ENCODE data around the gene APOBEC3C.
"Not testable (repeated sequence)": the region's sequence is repeated elsewhere in the genome, so short reads cannot be mapped to it uniquely, and the experiment has no call there.

The APOBEC3C gene

GRCh38 chr22:39055658-39056057, 41.6 kb downstream of the APOBEC3C start:
- DNase-seq (ENCODE audit: low spot score): no peak
- FAIRE-seq: no peak

GRCh38 chr22:39061290-39061689, 47.2 kb downstream of the APOBEC3C start:
- FAIRE-seq; DNase-seq (ENCODE audit: low spot score): not testable (repeated sequence)

- FAIRE-seq; DNase-seq (ENCODE audit: low spot score): not testable (repeated sequence)
These were observed 47.9 kb downstream of the APOBEC3C start for GRCh38 chr22:39061951-39062350.

GRCh38 chr22:39063904-39064303, 49.8 kb downstream of the APOBEC3C start:
- DNase-seq (ENCODE audit: low spot score): not testable (repeated sequence)

GRCh38 chr22:39066442-39067276, 52.6 kb downstream of the APOBEC3C start:
- FAIRE-seq: not testable (repeated sequence)

More at GRCh38 chr22:39063904-39064303, 49.8 kb downstream of the APOBEC3C start:
- FAIRE-seq: not testable (repeated sequence)

GRCh38 chr22:39068033-39068785, 54.2 kb downstream of the APOBEC3C start:
- DNase-seq (ENCODE audit: low spot score): no peak
- FAIRE-seq: no peak

More at GRCh38 chr22:39066442-39067276, 52.6 kb downstream of the APOBEC3C start:
- DNase-seq (ENCODE audit: low spot score): not testable (repeated sequence)
